Left ventricle myocardium inferior (tissue), 1 donor: ENCODE measurements around the gene SOX6. TPM values are rescaled to one million over a fixed set of nuclear protein-coding genes. Genes with fewer than 3 reads are reported as not detected.

Experiments
- DNase-seq: peaks from one replicate; pipeline ENCODE4 v3.0.0-alpha.2; 2020
- H3K27ac ChIP-seq: fragments of 200-600 bp; replicated peaks from 2 replicates; pipeline ENCODE4 v1.8.0; 2021
- H3K27me3 ChIP-seq: fragments of 200-600 bp; 2 replicates; pipeline ENCODE4 v1.8.0; 2021; ENCODE audit warnings: low read depth
- H3K36me3 ChIP-seq: fragments of 200-600 bp; 2 replicates; pipeline ENCODE4 v1.8.0; 2021
- H3K4me1 ChIP-seq: fragments of 200-600 bp; 2 replicates; pipeline ENCODE4 v1.8.0; 2021
- H3K4me3 ChIP-seq: fragments of 200-600 bp; 2 replicates; pipeline ENCODE4 v1.8.0; 2021; ENCODE audit warnings: mild to moderate bottlenecking, moderate library complexity
- H3K9me3 ChIP-seq: fragments of 200-600 bp; replicated peaks from 2 replicates; pipeline ENCODE4 v1.8.0; 2021
- CTCF ChIP-seq: fragments of 200-600 bp; IDR thresholded peaks from 2 replicates; pipeline ENCODE4 v1.8.0; 2021; ENCODE audit warnings: antibody characterized with exemption, mild to moderate bottlenecking, borderline replicate concordance
- intact Hi-C: fragments of 100-400 bp; cut with micrococcal nuclease; formaldehyde crosslinking; loops from one replicate; pipeline ENCODE4 v1.11.0; 2022
- total RNA-seq: library from RNA; stranded (reverse); fragmentation: NEBNext Ultra II Directional; extraction: Animal tissue kit (Norgen Biotek cat#: 25700); gene quantifications from one replicate; pipeline ENCODE4 v1.2.1, GENCODE V29; 2021
- donor health status: DM: no; HTN: yes; CAD: no; lungs with severe emphysema.

Gene SOX6
- total RNA-seq, 1 donor from 2014 or later: 20.2 TPM

- no peak for DNase-seq
- peaks cover 9% of the 10 kb centered on the region for H3K36me3 ChIP-seq
- peaks cover 6% of the 10 kb centered on the region for H3K9me3 ChIP-seq
- H3K27ac ChIP-seq: no peak overlapping the region
- no peak overlapping the region for H3K4me3 ChIP-seq
- no peak for TF ChIP-seq CTCF
- no peaks in the 10 kb centered on the region for H3K27me3 ChIP-seq
- H3K4me1 ChIP-seq: no peaks in the 10 kb centered on the region
- intact Hi-C loops: no loop called here
These were observed 303.6 kb downstream of the SOX6 start for GRCh38 chr11:16052750-16053149.

- Histone ChIP-seq H3K4me1 (no peaks in the 10 kb centered on the region), H3K9me3 (peaks cover 6% of the 10 kb centered on the region), H3K36me3 (peaks cover 9% of the 10 kb centered on the region), H3K27ac (no peak overlapping the region), H3K27me3 (no peaks in the 10 kb centered on the region), H3K4me3 (no peak overlapping the region)
- TF ChIP-seq CTCF: no peak
- DNase-seq: no peak
- intact Hi-C loops: no loop called here
These were observed 306.7 kb downstream of the SOX6 start for GRCh38 chr11:16049611-16050010.

GRCh38 chr11:16047073-16047472 is 309.3 kb downstream of the SOX6 start:
- Histone ChIP-seq H3K36me3 (peaks cover 5% of the 10 kb centered on the region), H3K9me3 (peaks cover 1% of the 10 kb centered on the region), H3K27ac (no peak overlapping the region), H3K4me3 (no peak overlapping the region), H3K4me1 (peaks cover 9% of the 10 kb centered on the region), H3K27me3 (no peaks in the 10 kb centered on the region)
- no peak for TF ChIP-seq CTCF
- DNase-seq: no peak
- intact Hi-C loops: no loop called here

GRCh38 chr11:16043617-16044016 is 312.7 kb downstream of the SOX6 start:
- no peaks in the 10 kb centered on the region for H3K27me3 ChIP-seq
- no peak for TF ChIP-seq CTCF
- H3K27ac ChIP-seq: no peak overlapping the region
- H3K36me3 ChIP-seq: peaks cover 5% of the 10 kb centered on the region
- H3K9me3 ChIP-seq: no peaks in the 10 kb centered on the region
- intact Hi-C loops: no loop called here
- H3K4me1 ChIP-seq: peaks cover 9% of the 10 kb centered on the region
- peak; percentile 16 for DNase-seq
- no peak overlapping the region for H3K4me3 ChIP-seq

GRCh38 chr11:16041207-16041606 is 315.1 kb downstream of the SOX6 start:
- intact Hi-C loops: no loop called here

More at GRCh38 chr11:16041207-16041606, 315.1 kb downstream of the SOX6 start:
- no peak overlapping the region for H3K4me3 ChIP-seq
- H3K4me1 ChIP-seq: peaks cover 9% of the 10 kb centered on the region
- TF ChIP-seq CTCF: no peak
- no peaks in the 10 kb centered on the region for H3K36me3 ChIP-seq
- no peaks in the 10 kb centered on the region for H3K9me3 ChIP-seq
- no peaks in the 10 kb centered on the region for H3K27me3 ChIP-seq
- no peak for DNase-seq
- H3K27ac ChIP-seq: no peak overlapping the region
